Measurements from ENCODE around the gene KDM4D.

The KDM4D gene

DNA sequence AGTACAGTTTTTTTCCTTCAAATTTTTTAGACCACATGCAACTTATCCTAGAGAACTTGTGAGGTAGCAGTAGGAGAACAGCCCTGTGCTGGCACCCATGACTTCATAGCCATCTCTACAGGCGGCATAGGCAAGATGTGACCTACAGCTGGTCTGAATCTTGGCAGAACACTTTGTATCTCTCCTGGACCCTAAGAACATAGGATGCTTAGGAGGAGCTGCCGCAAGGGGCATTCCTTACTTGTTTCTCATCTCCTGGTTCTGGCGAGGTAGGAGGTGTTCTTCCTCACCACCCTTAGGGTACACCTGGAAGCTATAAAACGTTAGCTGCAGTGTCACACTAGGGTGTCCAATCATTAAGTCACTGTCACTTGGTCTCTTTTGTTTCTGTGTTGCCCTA is 16.5 kb upstream of the KDM4D start:
- TF ChIP-seq, protein P1, sequence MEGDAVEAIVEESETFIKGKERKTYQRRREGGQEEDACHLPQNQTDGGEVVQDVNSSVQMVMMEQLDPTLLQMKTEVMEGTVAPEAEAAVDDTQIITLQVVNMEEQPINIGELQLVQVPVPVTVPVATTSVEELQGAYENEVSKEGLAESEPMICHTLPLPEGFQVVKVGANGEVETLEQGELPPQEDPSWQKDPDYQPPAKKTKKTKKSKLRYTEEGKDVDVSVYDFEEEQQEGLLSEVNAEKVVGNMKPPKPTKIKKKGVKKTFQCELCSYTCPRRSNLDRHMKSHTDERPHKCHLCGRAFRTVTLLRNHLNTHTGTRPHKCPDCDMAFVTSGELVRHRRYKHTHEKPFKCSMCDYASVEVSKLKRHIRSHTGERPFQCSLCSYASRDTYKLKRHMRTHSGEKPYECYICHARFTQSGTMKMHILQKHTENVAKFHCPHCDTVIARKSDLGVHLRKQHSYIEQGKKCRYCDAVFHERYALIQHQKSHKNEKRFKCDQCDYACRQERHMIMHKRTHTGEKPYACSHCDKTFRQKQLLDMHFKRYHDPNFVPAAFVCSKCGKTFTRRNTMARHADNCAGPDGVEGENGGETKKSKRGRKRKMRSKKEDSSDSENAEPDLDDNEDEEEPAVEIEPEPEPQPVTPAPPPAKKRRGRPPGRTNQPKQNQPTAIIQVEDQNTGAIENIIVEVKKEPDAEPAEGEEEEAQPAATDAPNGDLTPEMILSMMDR (IDR thresholded peaks at IDR 0.05; ENCODE audit: insufficient read depth, low read depth, low read length, missing control alignments), result no peak
- DNase-seq (ENCODE audit: low read depth), result no peak

DNA sequence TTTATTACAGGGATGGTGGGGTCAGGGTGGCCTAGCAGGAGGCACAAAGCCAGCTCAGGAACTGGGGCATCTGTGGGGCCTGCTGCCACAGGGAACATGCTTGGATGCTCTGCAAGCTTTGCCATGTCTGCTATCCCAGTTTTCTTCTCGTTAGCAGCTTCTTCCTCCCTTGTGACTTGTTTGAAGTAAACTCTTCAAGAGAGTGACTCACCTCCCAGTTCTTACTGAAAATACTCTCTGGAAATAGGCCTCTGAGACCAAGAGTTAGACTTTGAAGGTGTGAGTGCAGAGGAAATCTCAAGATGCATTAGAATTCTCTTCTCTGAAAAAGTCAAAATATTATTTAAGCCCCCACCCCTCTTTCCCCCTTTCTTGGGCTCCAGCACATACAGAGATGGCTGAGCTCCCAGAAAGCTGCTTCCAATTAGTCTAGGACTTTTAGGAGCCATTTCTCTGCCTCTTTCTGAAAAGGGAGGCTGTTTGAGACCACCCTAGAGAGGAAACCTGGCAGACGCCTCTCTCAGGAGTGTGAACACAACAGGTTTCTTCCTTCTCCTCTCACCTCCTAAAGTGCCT is 15.3 kb upstream of the KDM4D start:
- TF ChIP-seq, protein P1 (IDR thresholded peaks at IDR 0.05; ENCODE audit: insufficient read depth, low read depth, low read length, missing control alignments), result no peak
- no peak for DNase-seq (ENCODE audit: low read depth)
- no peak overlapping the region for H3K4me3 ChIP-seq (ENCODE audit: low read depth, low read length)

More for the DNA sequence above, 16.5 kb upstream of the KDM4D start:
- no peak overlapping the region for H3K4me3 ChIP-seq (ENCODE audit: low read depth, low read length)

DNA sequence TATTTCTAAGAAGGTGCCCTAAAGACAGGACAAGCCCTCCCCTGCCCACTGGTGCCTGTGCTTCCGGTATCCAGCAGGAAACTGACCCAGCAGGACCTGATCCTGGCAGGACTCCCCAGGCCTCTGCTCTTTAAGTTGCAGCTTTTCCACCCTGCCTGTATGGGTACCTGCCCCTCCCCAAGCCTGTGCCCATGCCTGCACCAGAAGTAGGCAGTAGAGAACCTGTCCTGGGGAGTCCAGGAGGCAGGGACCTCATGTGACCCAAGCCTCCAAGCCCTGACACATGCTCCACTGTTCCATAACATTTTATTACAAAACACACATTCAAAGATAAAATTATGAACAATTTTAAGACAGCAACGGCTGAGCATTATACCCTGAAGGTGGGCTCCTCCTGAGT is 14.3 kb upstream of the KDM4D start:
- no peak overlapping the region for H3K4me3 ChIP-seq (ENCODE audit: low read depth, low read length)
- no peak for DNase-seq (ENCODE audit: low read depth)
- TF ChIP-seq, protein P1 (IDR thresholded peaks at IDR 0.05; ENCODE audit: insufficient read depth, low read depth, low read length, missing control alignments), result no peak

DNA sequence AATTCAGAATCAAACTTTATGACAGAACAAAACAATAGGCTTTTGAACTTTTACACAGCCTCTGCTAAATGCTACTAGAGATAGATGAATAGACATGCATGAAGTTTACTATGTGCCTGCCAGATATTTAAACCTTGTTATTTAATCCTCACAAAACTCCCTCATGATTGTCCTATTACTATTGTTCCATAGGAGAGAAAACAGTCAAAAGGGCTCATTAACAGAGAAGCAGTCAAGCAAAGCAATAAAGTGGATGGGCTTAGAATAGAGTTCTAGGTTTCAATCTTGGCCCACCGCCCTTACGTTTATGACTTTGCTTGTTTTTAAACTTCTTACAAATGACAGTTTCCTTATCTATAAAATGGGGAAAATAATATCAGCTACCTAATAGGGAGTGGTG is 13.0 kb upstream of the KDM4D start:
- TF ChIP-seq, protein P1 (IDR thresholded peaks at IDR 0.05; ENCODE audit: insufficient read depth, low read depth, low read length, missing control alignments), result no peak
- DNase-seq (ENCODE audit: low read depth), result no peak
- H3K4me3 ChIP-seq (ENCODE audit: low read depth, low read length), result no peak overlapping the region

DNA sequence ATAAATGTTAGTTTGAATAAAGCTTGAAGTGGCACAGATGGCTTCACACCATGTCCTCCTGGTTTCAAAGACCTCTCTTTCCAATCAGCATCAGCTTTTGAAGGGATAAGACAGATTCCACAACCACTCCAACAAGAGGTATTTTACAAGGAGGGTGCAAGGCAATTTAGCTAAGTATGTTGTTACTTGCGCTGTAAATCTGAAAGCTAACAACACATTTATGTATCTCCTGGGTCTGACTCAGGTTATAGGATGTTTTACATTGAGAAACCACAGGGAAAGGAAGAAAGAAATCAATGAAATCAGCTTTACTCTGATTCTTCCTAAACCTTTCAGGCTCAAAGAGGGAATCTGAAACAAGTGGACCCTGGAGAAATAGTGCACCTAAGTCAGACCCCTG is 12.3 kb upstream of the KDM4D start:
- TF ChIP-seq, protein P1 (IDR thresholded peaks at IDR 0.05; ENCODE audit: insufficient read depth, low read depth, low read length, missing control alignments), result no peak
- H3K4me3 ChIP-seq (ENCODE audit: low read depth, low read length), result no peak overlapping the region

DNA sequence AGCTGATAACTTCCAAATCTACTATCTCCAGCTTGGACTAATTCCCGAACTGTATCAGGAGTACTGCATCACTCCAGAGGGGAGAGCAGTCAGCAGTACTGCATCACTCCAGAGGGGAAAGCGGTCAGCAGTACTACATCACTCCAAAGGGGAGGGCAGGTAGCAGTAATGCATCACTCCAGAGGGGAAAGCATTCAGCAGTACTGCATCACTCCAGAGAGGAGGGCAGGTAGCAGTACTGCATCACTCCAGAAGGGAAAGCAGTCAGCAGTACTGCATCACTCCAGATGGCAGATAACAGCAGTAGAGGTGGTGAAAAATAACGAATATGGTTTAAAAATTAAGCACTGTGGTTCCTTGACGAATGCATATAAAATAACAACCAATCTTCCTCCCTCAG is 8.6 kb upstream of the KDM4D start:
- TF ChIP-seq, protein P1 (IDR thresholded peaks at IDR 0.05; ENCODE audit: insufficient read depth, low read depth, low read length, missing control alignments), result no peak
- DNase-seq (ENCODE audit: low read depth), result no peak
- no peak overlapping the region for H3K4me3 ChIP-seq (ENCODE audit: low read depth, low read length)

More for the DNA sequence above, 12.3 kb upstream of the KDM4D start:
- DNase-seq (ENCODE audit: low read depth), result no peak

DNA sequence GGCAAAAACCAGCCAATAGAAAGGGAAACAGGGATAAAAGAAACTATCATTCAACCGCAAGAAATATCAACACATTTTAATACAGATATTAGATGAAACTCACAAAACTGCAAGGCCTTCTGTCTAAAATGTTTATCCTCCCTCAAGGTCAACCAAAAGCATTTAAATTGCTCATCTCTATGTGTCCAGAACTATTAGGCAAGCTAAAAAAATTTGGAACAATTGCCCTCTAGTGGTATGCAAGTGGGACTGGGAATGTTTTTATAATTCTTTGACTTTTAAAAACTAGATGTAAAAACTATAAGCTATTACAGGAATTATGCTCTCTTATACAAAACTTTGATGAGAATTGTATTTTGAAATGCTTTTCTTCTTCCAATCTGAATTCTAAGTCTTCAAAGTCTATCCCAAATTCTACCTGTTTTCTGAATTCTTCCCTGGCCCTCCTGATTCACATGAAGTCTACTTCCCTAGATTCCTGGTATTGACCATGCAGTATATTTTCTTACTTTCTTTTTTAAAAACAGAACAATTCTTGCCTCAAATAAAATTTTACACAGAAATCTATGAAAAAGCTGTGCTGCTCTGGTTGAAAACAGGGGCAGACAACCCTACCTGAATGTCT is 5.1 kb upstream of the KDM4D start:
- H3K4me3 ChIP-seq (ENCODE audit: low read depth, low read length), result no peak overlapping the region
- TF ChIP-seq, protein P1 (IDR thresholded peaks at IDR 0.05; ENCODE audit: insufficient read depth, low read depth, low read length, missing control alignments), result peak; percentile 26
- DNase-seq (ENCODE audit: low read depth), result no peak
